Measurements from ENCODE around the gene MMADHC. TPM values are rescaled to one million over a fixed set of nuclear protein-coding genes. Genes with fewer than 3 reads are reported as not detected.

Gene MMADHC
- total RNA-seq, 1 experiment from 2014 or later, result 126 TPM

GRCh38 chr2:149552226-149552625 lies 35.3 kb downstream of the MMADHC start (continued):
- TF ChIP-seq EMX1 (CRISPR knock-in tag; IDR thresholded peaks at IDR 0.05) (no peak), ZBTB21 (CRISPR knock-in tag; IDR thresholded peaks at IDR 0.05; ENCODE audit: borderline replicate concordance) (no peak), ATF6 (CRISPR knock-in tag; IDR thresholded peaks at IDR 0.05) (no peak), NR1H2 (CRISPR knock-in tag; IDR thresholded peaks at IDR 0.05) (no peak), JAZF1 (CRISPR knock-in tag; IDR thresholded peaks at IDR 0.05) (no peak), ZNF317 (CRISPR knock-in tag; IDR thresholded peaks at IDR 0.05; ENCODE audit: borderline replicate concordance, low read depth) (no peak), NR2C2 (CRISPR knock-in tag; IDR thresholded peaks at IDR 0.05) (no peak), CTCF (IDR thresholded peaks at IDR 0.05) (no peak), TEAD1 (CRISPR knock-in tag; IDR thresholded peaks at IDR 0.05) (no peak)

GRCh38 chr2:149544692-149545091 lies 42.9 kb downstream of the MMADHC start:
- Mint-ChIP-seq H3K9me3 (no peaks in the 10 kb centered on the region; the same call in none of the 2 replicates), H3K4me3 (no peak overlapping the region), H3K36me3 (peaks cover 2% of the 10 kb centered on the region; the same call in 1 of the 2 replicates), H3K27ac (no peak overlapping the region), H3K27me3 (ENCODE audit: low read depth) (no peaks in the 10 kb centered on the region), H3K4me1 (no peaks in the 10 kb centered on the region)
- CTCF ChIA-PET, result no interaction called here
- ATAC-seq (no peak), DNase-seq (ENCODE audit: low spot score) (no peak)
- TF ChIP-seq FOXP1 (CRISPR knock-in tag; IDR thresholded peaks at IDR 0.05; ENCODE audit: borderline replicate concordance) (no peak), MAX (CRISPR knock-in tag; IDR thresholded peaks at IDR 0.05) (no peak), PRRX2 (CRISPR knock-in tag; IDR thresholded peaks at IDR 0.05) (no peak), ZNF232 (CRISPR knock-in tag; IDR thresholded peaks at IDR 0.05) (no peak), SP1 (CRISPR knock-in tag; conservative IDR thresholded peaks at IDR 0.05) (no peak), IRF1 (CRISPR knock-in tag; IDR thresholded peaks at IDR 0.05) (no peak)
- POLR2A ChIA-PET, result no interaction called here

- Mint-ChIP-seq H3K4me3 (no peak overlapping the region), H3K9me3 (no peaks in the 10 kb centered on the region; the same call in 1 of the 2 replicates), H3K27ac (no peak overlapping the region), H3K36me3 (peaks cover under 1% of the 10 kb centered on the region; the same call in 1 of the 2 replicates), H3K27me3 (ENCODE audit: low read depth) (no peaks in the 10 kb centered on the region), H3K4me1 (no peaks in the 10 kb centered on the region)
- ChIA-PET POLR2A (no interaction called here), CTCF (no interaction called here)
- DNase-seq (ENCODE audit: low spot score), result no peak
- no peak for ATAC-seq
- TF ChIP-seq ATF2 (CRISPR knock-in tag; IDR thresholded peaks at IDR 0.05; ENCODE audit: borderline replicate concordance, low read depth), result no peak
- TF ChIP-seq ATF1 (CRISPR knock-in tag; IDR thresholded peaks at IDR 0.05), result no peak
- no peak for TF ChIP-seq CTCF (IDR thresholded peaks at IDR 0.05)
- TF ChIP-seq ELF4 (CRISPR knock-in tag; IDR thresholded peaks at IDR 0.05; ENCODE audit: low read depth), result no peak
Measured at GRCh38 chr2:149543845-149544244, 43.7 kb downstream of the MMADHC start.

Measured in WTC11 (cell line).